H1 (cell line): ENCODE results near the gene TWF2. TPM values are rescaled to one million over a fixed set of nuclear protein-coding genes. Genes with fewer than 3 reads are reported as not detected.

ENCODE experiments used
- BCL11A ChIP-seq, 2 experiments: IDR thresholded peaks; one replicate each; pipeline ENCODE4 v1.6.1; 2011; ENCODE audit warnings: low read depth in 2 of 2, low read length in 2 of 2, mild to moderate bottlenecking in 2 of 2
- CBX5 ChIP-seq: fragments of 300-800, 300-1000 bp; sonication (generic); IDR thresholded peaks from 2 replicates; pipeline ENCODE4 v1.7.1; 2016; ENCODE audit warnings: antibody characterized with exemption, low read length, low read depth
- E2F6 ChIP-seq: IDR thresholded peaks from 2 replicates; pipeline ENCODE4 v1.6.1; 2012; ENCODE audit warnings: inconsistent platforms
- EZH2 ChIP-seq: fragments of 200-600 bp; sonication (generic); IDR thresholded peaks from 2 replicates; pipeline ENCODE4 v1.7.1; 2012; ENCODE audit warnings: low read depth, mild to moderate bottlenecking, moderate library complexity, low read length, inconsistent platforms; ENCODE audit not compliant: severe bottlenecking
- HDAC6 ChIP-seq: IDR thresholded peaks from one replicate; pipeline ENCODE4 v1.7.1; 2012; ENCODE audit warnings: low read depth, mild to moderate bottlenecking, inconsistent platforms, low read length, moderate library complexity
- PHF8 ChIP-seq: fragments of 200-600 bp; sonication (generic); conservative IDR thresholded peaks from 2 replicates; pipeline ENCODE4 v1.7.1; 2012; ENCODE audit warnings: low read depth, mild to moderate bottlenecking, inconsistent platforms, low read length, moderate library complexity
- RNF2 ChIP-seq: fragments of 200-900, 300-1000 bp; sonication (generic); IDR thresholded peaks from 2 replicates; pipeline ENCODE4 v1.7.1; 2016; ENCODE audit warnings: borderline replicate concordance, low read depth, mild to moderate bottlenecking, antibody characterized with exemption, low read length; ENCODE audit not compliant: poor library complexity, severe bottlenecking; ENCODE audit errors: missing control alignments
- RXRA ChIP-seq: IDR thresholded peaks from 2 replicates; pipeline ENCODE4 v1.6.1; 2011; ENCODE audit warnings: low read depth, mild to moderate bottlenecking, low read length, moderate library complexity; ENCODE audit not compliant: insufficient read depth
- SIN3A ChIP-seq, 2 experiments: IDR thresholded peaks in 1 of 2; conservative IDR thresholded peaks in 1 of 2; 2 replicates each; pipeline ENCODE4 v1.6.1; 2011 to 2012; ENCODE audit warnings: low read length in 2 of 2, improper control_type of control experiment in 1 of 2, low read depth in 1 of 2, mild to moderate bottlenecking in 1 of 2
- TCF12 ChIP-seq: IDR thresholded peaks from 2 replicates; pipeline ENCODE4 v1.6.1; 2011; ENCODE audit warnings: low read depth, mild to moderate bottlenecking, low read length
- polyA plus RNA-seq, 7 experiments: library from polyadenylated mRNA; depleted of rRNA in 3 of 7; stranded (reverse) in 5 of 7; unstranded in 2 of 7; fragments of >200 nt in 5 of 7; fragments of 200-250 nt in 2 of 7; gene quantifications; 1 replicate in 5 of 7; 2 replicates in 1 of 7; 4 replicates in 1 of 7; pipeline versions ENCODE4 v1.2.1 to v1.2.3, GENCODE V29; 2011 to 2013; ENCODE audit warnings: missing spikeins in 2 of 7, mixed read lengths in 2 of 7
- total RNA-seq: library from RNA; stranded (reverse); fragmentation: NEBNext Ultra II Directional; extraction: Animal tissue kit (Norgen Biotek cat#: 25700); gene quantifications from 2 replicates; pipeline ENCODE4 v1.2.1, GENCODE V29; 2021

TWF2 gene
- total and polyA plus RNA-seq, 2 of the 8 experiments (the other 6 are each of a cell fraction or from before 2014, with no cell fraction given) = 65.2 to 90.4 TPM

GRCh38 chr3:52197499-52197841 lies 41.5 kb downstream of the TWF2 start (continued):
- TF ChIP-seq HDAC6 = no peak
- no peak for TF ChIP-seq TCF12
- TF ChIP-seq RXRA = no peak
- no peak for TF ChIP-seq SIN3A (conservative IDR thresholded peaks at IDR 0.05 in 1 of 2, IDR thresholded peaks at IDR 0.05 in 1 of 2; ENCODE audit: low read depth in 1 of 2, low read length in 2 of 2)
- TF ChIP-seq PHF8 = no peak
- TF ChIP-seq E2F6 = no peak
- no peak for TF ChIP-seq RNF2
- no peak for TF ChIP-seq BCL11A (IDR thresholded peaks at IDR 0.05; ENCODE audit: low read depth in 2 of 2, low read length in 2 of 2)
- no peak for TF ChIP-seq CBX5
- TF ChIP-seq EZH2 = no peak
- TF ChIP-seq, all 59 proteins: peak for 0
